HepG2 (cell line): ENCODE measurements around the gene GFPT1. TPM values are rescaled to one million over a fixed set of nuclear protein-coding genes. Genes with fewer than 3 reads are reported as not detected.

Source experiments
- AFF4 ChIP-seq: sonication (generic); formaldehyde crosslinking; IDR thresholded peaks from 2 replicates; pipeline ENCODE4 v1.4.0; 2020; ENCODE audit warnings: missing genetic modification reagents
- ATF1 ChIP-seq: IDR thresholded peaks from 2 replicates; pipeline ENCODE4 v1.6.1; 2016; ENCODE audit warnings: mild to moderate bottlenecking, control low read depth
- BATF2 ChIP-seq: sonication (generic); formaldehyde crosslinking; IDR thresholded peaks from 2 replicates; pipeline ENCODE4 v1.8.0; 2022; ENCODE audit warnings: mild to moderate bottlenecking, missing genetic modification reagents, moderate library complexity
- CENPBD1 ChIP-seq: sonication (generic); formaldehyde crosslinking; IDR thresholded peaks from 2 replicates; pipeline ENCODE4 v1.8.0; 2022; ENCODE audit warnings: missing genetic modification reagents, low read depth, mild to moderate bottlenecking, borderline replicate concordance
- JDP2 ChIP-seq: sonication (generic); formaldehyde crosslinking; IDR thresholded peaks from 2 replicates; pipeline ENCODE4 v1.8.1; 2022; ENCODE audit warnings: missing genetic modification reagents, borderline replicate concordance
- MAFK ChIP-seq, 2 experiments: IDR thresholded peaks in 1 of 2; conservative IDR thresholded peaks in 1 of 2; 2 replicates each; pipeline ENCODE4 v1.6.1; 2011; ENCODE audit warnings: improper control_type of control experiment in 2 of 2, low read length in 2 of 2
- NCOA5 ChIP-seq: sonication (generic); formaldehyde crosslinking; IDR thresholded peaks from 2 replicates; pipeline ENCODE4 v1.4.0; 2020; ENCODE audit warnings: missing genetic modification reagents
- PRDM15 ChIP-seq: sonication (generic); formaldehyde crosslinking; IDR thresholded peaks from 2 replicates; pipeline ENCODE4 v1.4.0; 2020; ENCODE audit warnings: missing genetic modification reagents
- REL ChIP-seq: sonication (generic); formaldehyde crosslinking; conservative IDR thresholded peaks from 2 replicates; pipeline ENCODE4 v1.8.0; 2022; ENCODE audit warnings: mild to moderate bottlenecking, missing genetic modification reagents, moderate library complexity
- SPEN ChIP-seq: sonication (generic); formaldehyde crosslinking; IDR thresholded peaks from 2 replicates; pipeline ENCODE4 v1.5.1; 2020; ENCODE audit warnings: low read depth, mild to moderate bottlenecking, missing genetic modification reagents
- STAT5B ChIP-seq: sonication (generic); formaldehyde crosslinking; IDR thresholded peaks from 2 replicates; pipeline ENCODE4 v1.4.0; 2020; ENCODE audit warnings: missing genetic modification reagents
- TBL1XR1 ChIP-seq: fragments of 150-350 bp; IDR thresholded peaks from 2 replicates; pipeline ENCODE4 v1.6.1; 2014; ENCODE audit warnings: borderline replicate concordance, low read length; ENCODE audit not compliant: partially characterized antibody
- TBX2 ChIP-seq: sonication (generic); formaldehyde crosslinking; IDR thresholded peaks from 2 replicates; pipeline ENCODE4 v1.5.0; 2020; ENCODE audit warnings: missing genetic modification reagents, mild to moderate bottlenecking, borderline replicate concordance
- ZFYVE20 ChIP-seq: sonication (generic); formaldehyde crosslinking; IDR thresholded peaks from 2 replicates; pipeline ENCODE4 v1.8.0; 2023; ENCODE audit warnings: low read depth, mild to moderate bottlenecking, moderate library complexity, missing genetic modification reagents, borderline replicate concordance
- ZNF264 ChIP-seq: sonication (generic); formaldehyde crosslinking; IDR thresholded peaks from 2 replicates; pipeline ENCODE4 v1.4.0; 2020; ENCODE audit warnings: missing genetic modification reagents
- ZNF280D ChIP-seq: sonication (generic); formaldehyde crosslinking; IDR thresholded peaks from 2 replicates; pipeline ENCODE4 v1.5.1; 2020; ENCODE audit warnings: mild to moderate bottlenecking, missing genetic modification reagents
- ZNF615 ChIP-seq: sonication (generic); formaldehyde crosslinking; IDR thresholded peaks from 2 replicates; pipeline ENCODE4 v1.5.0; 2020; ENCODE audit warnings: mild to moderate bottlenecking, missing genetic modification reagents, borderline replicate concordance
- polyA plus RNA-seq, 8 experiments: library from polyadenylated mRNA; depleted of rRNA in 3 of 8; stranded (reverse) in 7 of 8; unstranded in 1 of 8; fragments of >200 nt; fragmentation: Illumina TruSeq in 4 of 8; extraction: Trizol in 4 of 8; gene quantifications; 2 replicates each; pipeline versions ENCODE4 v1.2.1 to v1.2.3, GENCODE V29; 2011 to 2016; ENCODE audit warnings: low read depth in 4 of 8, missing spikeins in 1 of 8, mixed read lengths in 1 of 8; ENCODE audit not compliant: insufficient read depth in 1 of 8
- total RNA-seq, 5 experiments: library from RNA; depleted of rRNA; stranded (reverse); fragments of >200 nt; fragmentation: Illumina TruSeq; extraction: Trizol; gene quantifications; 2 replicates each; pipeline ENCODE4 v1.2.3, GENCODE V29; 2016; ENCODE audit warnings: low read depth in 1 of 5

GFPT1 gene
- total and polyA plus RNA-seq, 2 of the 13 experiments (the other 11 are each of a cell fraction or from before 2014, with no cell fraction given) = 24.0 to 84.9 TPM

- TF ChIP-seq ZFYVE20 (CRISPR knock-in tag) (no peak), CENPBD1 (no peak), AFF4 (CRISPR knock-in tag) (no peak), ZNF264 (CRISPR knock-in tag) (peak; percentile 42; the same call in 1 of the 2 replicates), PRDM15 (no peak), MAFK (conservative IDR thresholded peaks at IDR 0.05 in 1 of 2, IDR thresholded peaks at IDR 0.05 in 1 of 2; ENCODE audit: low read length in 2 of 2) (no peak), NCOA5 (CRISPR knock-in tag) (no peak), ZNF280D (CRISPR knock-in tag) (no peak), ZNF615 (no peak), TBX2 (CRISPR knock-in tag) (peak; percentile 91), JDP2 (CRISPR knock-in tag) (no peak), STAT5B (CRISPR knock-in tag) (no peak), TBL1XR1 (peak; percentile 13), BATF2 (CRISPR knock-in tag) (no peak), SPEN (CRISPR knock-in tag) (no peak), REL (CRISPR knock-in tag) (no peak), ATF1 (CRISPR knock-in tag) (no peak)
These were observed 106.9 kb downstream of the GFPT1 start (continued) for GRCh38 chr2:69279931-69280681.
